Measurements from ENCODE around the gene RSPO1. TPM values are rescaled to one million over a fixed set of nuclear protein-coding genes. Genes with fewer than 3 reads are reported as not detected.
"Not testable (repeated sequence)": the region's sequence is repeated elsewhere in the genome, so short reads cannot be mapped to it uniquely, and the experiment has no call there.

The RSPO1 gene
- polyA plus RNA-seq, 1 experiment, result 0.05 TPM

GRCh38 chr1:37595440-37596181 lies 39.1 kb downstream of the RSPO1 start, which contains the start of gene GNL2:
Gene GNL2 (minus strand): TSS chr1:37595937. CDS start chr1:37595822, 115 bp downstream.
- TF ChIP-seq CTCF (IDR thresholded peaks at IDR 0.05; ENCODE audit: insufficient read depth, low read depth, low read length), result no peak
- H3K27me3 ChIP-seq (ENCODE audit: control insufficient read depth, insufficient read depth, low read length), result no peaks in the 10 kb centered on the region

GRCh38 chr1:37593726-37594125 lies 41.0 kb downstream of the RSPO1 start:
- POLR2A ChIA-PET, result no interaction called here
- no peak for TF ChIP-seq CTCF (IDR thresholded peaks at IDR 0.05; ENCODE audit: insufficient read depth, low read depth, low read length)
- DNase-seq (ENCODE audit: low read depth), result no peak
- CTCF ChIA-PET, result interaction anchor here (0.7 to 1.4 kb wide), 4 partner anchors 9 to 266 kb away, joined by 3 to 4 read pairs (median 3); no protein-coding TSS in a partner anchor
- H3K4me3 ChIP-seq (ENCODE audit: low read depth, low read length), result no peak overlapping the region
- no peaks in the 10 kb centered on the region for H3K27me3 ChIP-seq (ENCODE audit: control insufficient read depth, insufficient read depth, low read length)
- peaks cover 7% of the 10 kb centered on the region for H3K36me3 ChIP-seq (ENCODE audit: control insufficient read depth, insufficient read depth, low read length)

More at GRCh38 chr1:37595440-37596181, 39.1 kb downstream of the RSPO1 start, which contains the start of gene GNL2:
- ChIA-PET CTCF (interaction anchor here (1.8 kb wide), 1 partner anchor 87 kb away, joined by 6 read pairs; no protein-coding TSS in a partner anchor), POLR2A (interaction anchor here (0.5 kb wide), 2 partner anchors 29 to 80 kb away, joined by 3 to 8 read pairs; no protein-coding TSS in a partner anchor)
- Histone ChIP-seq H3K4me3 (ENCODE audit: low read depth, low read length) (peak within 1 kb of the TSS; percentile 69), H3K36me3 (ENCODE audit: control insufficient read depth, insufficient read depth, low read length) (peaks cover 4% of the 10 kb centered on the region)
- DNase-seq (ENCODE audit: low read depth), result peak; percentile 79

- POLR2A ChIA-PET, result no interaction called here
- H3K36me3 ChIP-seq (ENCODE audit: control insufficient read depth, insufficient read depth, low read length), result peaks cover 9% of the 10 kb centered on the region
- CTCF ChIA-PET, result interaction anchor here (1.0 kb wide), 1 partner anchor 15 kb away, joined by 3 read pairs; no protein-coding TSS in a partner anchor
- H3K27me3 ChIP-seq (ENCODE audit: control insufficient read depth, insufficient read depth, low read length), result no peaks in the 10 kb centered on the region
- no peak for TF ChIP-seq CTCF (IDR thresholded peaks at IDR 0.05; ENCODE audit: insufficient read depth, low read depth, low read length)
- no peak overlapping the region for H3K4me3 ChIP-seq (ENCODE audit: low read depth, low read length)
- DNase-seq (ENCODE audit: low read depth), result no peak
These were observed 45.8 kb downstream of the RSPO1 start for GRCh38 chr1:37588939-37589338.

- H3K27me3 ChIP-seq (ENCODE audit: control insufficient read depth, insufficient read depth, low read length); H3K4me3 ChIP-seq (ENCODE audit: low read depth, low read length); CTCF ChIA-PET; DNase-seq (ENCODE audit: low read depth); POLR2A ChIA-PET: not testable (repeated sequence)
- H3K36me3 ChIP-seq (ENCODE audit: control insufficient read depth, insufficient read depth, low read length), result peaks cover 16% of the 10 kb centered on the region
These were observed 50.1 kb downstream of the RSPO1 start for GRCh38 chr1:37584544-37584943.

- DNase-seq (ENCODE audit: low read depth), result no peak
- H3K27me3 ChIP-seq (ENCODE audit: control insufficient read depth, insufficient read depth, low read length), result no peaks in the 10 kb centered on the region
- H3K36me3 ChIP-seq (ENCODE audit: control insufficient read depth, insufficient read depth, low read length), result peaks cover 16% of the 10 kb centered on the region
- no peak for TF ChIP-seq CTCF (IDR thresholded peaks at IDR 0.05; ENCODE audit: insufficient read depth, low read depth, low read length)
- CTCF ChIA-PET, result interaction anchor here (1.1 kb wide), 1 partner anchor 106 kb away, joined by 4 read pairs; no protein-coding TSS in a partner anchor
- POLR2A ChIA-PET, result no interaction called here
- H3K4me3 ChIP-seq (ENCODE audit: low read depth, low read length), result no peak overlapping the region
These were observed 59.0 kb downstream of the RSPO1 start for GRCh38 chr1:37575692-37576091.

Data from BJ (cell line).